HG02763 (cell line): ENCODE results near the gene DESI2.

Source experiments
- ATAC-seq: cut with Tn5 transposase; IDR thresholded peaks from one replicate; pipeline ENCODE4 v1.9.1; 2021; ENCODE audit warnings: mild to moderate bottlenecking, moderate library complexity; ENCODE audit not compliant: unreplicated experiment

DESI2 gene

GRCh38 chr1:244652623-244653438 is at the start of gene DESI2:
TSS of gene DESI2 (plus strand) at chr1:244653126. CDS start at chr1:244653314, 188 bp downstream.
- peak; percentile 96 for ATAC-seq

GRCh38 chr1:244603498-244603897 is 49.4 kb upstream of the DESI2 start:
- ATAC-seq: no peak

DNA sequence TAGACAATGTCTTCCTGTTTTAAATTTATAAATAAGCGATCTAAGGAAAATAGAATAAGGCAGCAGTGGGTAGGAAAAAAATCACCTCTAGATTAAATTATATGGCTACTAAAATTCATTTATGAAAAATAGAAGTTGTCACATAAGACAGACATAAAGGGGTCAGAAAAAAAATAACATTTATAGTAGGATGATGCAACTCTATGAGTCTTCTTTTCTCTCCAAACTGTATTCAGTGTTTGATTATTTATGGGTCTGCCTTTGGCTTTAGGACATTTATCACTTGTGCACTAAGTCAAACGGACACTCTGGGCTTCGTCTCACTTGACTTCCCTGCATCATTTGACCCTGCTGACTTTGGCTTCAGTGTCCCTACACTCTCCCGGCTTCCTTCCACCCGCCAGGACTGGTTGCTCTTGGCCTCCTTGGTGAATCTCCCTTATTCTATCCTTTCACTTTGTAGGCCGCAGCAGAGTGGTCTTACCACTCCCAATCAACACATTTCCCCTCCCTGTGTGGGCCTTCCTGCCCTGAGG is 47.0 kb upstream of the DESI2 start:
- ATAC-seq: no peak

GRCh38 chr1:244614113-244614836 is 38.7 kb upstream of the DESI2 start:
- ATAC-seq: no peak

- ATAC-seq: no peak
Observed at GRCh38 chr1:244614879-244615278, 38.0 kb upstream of the DESI2 start.

DNA sequence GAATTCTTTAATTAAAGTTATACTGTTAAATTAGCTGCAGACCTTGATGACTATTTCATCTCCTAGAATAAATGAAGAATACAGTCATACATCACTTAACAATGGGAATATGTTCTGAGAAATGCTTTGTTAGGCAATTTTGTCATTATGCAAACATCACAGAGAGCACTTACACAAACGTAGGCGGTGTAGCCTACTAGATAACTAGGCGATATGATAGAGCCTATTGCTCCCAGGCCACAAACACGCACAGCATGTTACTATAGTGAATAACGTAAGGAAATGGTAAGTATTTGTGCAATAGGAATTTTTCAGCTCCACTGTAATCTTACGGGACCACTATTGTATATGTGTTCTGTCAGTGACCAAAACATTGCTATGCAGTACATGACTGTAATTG is 37.6 kb upstream of the DESI2 start:
- ATAC-seq: no peak

GRCh38 chr1:244626709-244627108 is 26.2 kb upstream of the DESI2 start:
- ATAC-seq: no peak

GRCh38 chr1:244628789-244629188 is 24.1 kb upstream of the DESI2 start:
- no peak for ATAC-seq

DNA sequence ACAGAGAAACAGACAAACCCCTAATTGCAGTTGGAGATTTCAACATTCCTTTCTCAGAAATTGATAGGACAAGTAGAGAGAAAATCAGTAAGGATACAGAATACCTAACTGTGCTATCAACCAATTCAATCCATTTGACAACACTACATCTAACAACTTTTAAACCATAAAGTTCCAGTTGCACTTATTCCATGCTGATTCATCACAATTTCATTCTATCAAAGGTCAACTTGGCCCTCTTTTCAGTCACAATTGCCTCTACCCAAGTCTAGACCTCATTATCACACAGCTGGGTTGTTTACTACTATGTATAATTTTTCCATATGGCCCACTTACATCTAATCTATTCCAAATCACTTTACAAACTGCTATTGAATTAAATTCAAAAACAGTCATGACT is 19.8 kb upstream of the DESI2 start:
- ATAC-seq: no peak

GRCh38 chr1:244634546-244634945 is 18.4 kb upstream of the DESI2 start:
- no peak for ATAC-seq

DNA sequence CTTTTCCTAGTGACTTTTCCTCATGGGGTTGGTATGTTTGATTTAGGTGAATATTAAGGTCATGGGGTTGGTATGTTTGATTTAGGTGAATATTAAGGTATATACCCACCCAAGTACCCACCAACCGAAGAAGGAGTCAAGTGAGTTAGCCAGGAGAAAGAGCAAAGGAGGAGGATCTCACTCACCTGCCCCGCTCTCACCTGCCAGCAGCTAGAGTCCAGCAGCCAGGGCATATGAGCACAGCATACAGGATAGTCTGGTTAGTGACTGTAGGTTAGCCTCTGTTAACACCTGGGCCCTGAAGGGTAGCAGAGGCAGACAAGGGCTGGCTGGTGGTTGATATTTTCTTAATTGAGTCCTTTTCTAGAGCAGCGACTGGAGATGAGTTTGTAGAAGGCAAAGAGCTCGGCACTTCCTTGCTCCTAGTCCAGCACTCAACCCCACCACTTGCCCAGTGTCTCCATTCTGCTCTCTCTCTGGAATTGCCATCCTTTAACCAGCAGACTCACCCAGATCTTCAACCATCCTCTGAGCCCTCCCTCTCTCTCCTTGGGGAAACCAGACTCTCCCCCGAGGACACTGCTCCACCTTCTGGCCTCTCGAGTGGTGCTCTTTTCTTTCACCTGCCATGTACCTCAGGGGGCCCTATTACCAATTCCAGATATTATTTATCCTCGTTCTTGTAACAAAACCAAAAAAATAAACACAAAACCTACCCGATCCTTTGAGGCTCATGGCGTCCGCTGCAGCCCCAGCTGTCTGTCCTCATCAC is 16.3 kb upstream of the DESI2 start:
- no peak for ATAC-seq

GRCh38 chr1:244639561-244639960 is 13.4 kb upstream of the DESI2 start:
- ATAC-seq: no peak

DNA sequence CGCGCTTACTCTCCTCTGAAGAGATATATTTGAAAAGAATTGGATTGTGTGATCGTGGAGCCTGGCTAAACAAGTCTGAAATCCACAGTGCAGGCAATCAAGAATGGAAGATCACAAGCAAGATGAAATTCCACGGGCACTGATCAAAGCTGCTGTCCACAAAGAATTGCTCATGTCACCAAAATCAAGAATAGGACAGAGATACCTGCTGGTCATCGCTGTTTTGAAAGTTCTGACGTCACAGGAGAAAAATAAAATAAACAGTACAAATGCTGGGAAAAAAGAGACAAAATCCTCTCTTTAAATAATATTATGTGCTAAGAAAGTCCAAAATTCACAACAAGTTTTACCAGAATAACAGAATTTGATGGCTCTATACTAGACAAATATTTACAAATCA is 12.0 kb upstream of the DESI2 start:
- no peak for ATAC-seq

- ATAC-seq: no peak
Observed at GRCh38 chr1:244642526-244642925, 10.4 kb upstream of the DESI2 start.

- ATAC-seq: no peak
Observed at GRCh38 chr1:244642988-244643387, 9.9 kb upstream of the DESI2 start.

DNA sequence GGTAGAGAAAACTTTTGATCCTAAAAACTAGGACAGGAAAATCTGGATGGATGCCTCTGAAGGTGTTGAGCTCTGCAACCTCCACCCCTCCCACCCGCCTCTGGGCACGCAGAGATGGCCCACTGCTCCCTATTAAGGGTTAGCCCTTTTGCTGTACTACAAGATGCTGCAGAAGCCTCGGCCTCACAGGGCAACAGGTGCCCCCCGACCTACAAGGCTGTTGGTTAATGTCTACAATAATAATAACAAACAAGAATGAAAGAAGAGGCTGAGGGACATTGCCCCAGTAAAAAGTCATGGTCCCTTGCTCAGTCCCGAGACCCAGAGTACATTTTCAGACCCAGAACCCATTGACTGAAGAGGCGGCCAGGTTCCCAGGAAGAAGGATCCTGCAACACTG is 7.5 kb upstream of the DESI2 start:
- no peak for ATAC-seq

- no peak for ATAC-seq
Observed at GRCh38 chr1:244645890-244646289, 7.0 kb upstream of the DESI2 start.

DNA sequence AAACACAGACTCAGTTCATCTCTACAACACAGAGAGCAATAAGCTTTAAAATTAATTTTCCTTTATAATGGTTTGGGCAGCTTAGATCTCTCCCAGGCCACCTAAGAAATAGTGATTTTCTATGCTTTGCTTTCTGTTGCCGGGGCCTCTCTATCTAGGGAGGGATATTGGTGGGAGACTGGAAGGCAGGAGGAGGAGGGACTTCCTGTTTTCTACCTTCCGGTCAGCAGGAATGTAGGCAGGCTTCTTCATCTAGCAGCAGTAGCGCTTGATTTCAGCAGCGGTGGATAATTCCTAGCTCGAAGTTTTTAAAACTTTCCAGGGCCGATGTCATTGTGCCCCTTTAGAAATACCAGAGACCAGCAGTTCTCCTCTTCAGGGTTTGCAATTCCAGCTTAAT is 5.1 kb upstream of the DESI2 start:
- ATAC-seq: no peak

DNA sequence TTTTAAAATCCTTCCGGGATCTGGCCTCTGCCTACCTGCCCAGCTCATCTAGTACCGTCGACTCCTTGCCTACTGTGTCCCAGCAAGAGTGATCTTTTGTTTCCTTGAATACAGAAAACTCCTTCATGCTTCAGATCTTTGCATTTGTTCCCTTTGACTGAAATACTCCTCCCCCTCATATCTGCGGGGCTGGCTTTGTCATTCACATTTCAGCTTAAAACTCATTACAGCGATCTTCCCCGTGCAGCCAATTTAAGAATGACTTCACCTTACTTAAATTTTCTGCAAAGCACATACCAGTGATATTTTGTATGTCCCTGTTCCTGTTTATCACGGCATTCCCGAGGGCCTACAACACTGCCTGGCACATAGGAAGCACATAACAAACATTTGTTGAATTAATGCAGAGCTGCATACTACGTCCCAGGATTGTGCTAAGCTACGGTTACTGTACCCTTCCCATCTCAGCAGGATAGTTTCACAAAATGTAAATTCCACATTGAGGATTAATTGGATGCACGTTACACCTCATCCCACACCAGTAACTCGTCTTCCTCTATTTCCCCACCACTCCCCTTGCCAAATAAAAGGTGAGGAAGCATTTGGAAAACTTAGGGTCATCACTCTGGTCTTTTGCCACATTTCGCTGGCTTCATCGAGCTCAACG is 837 bp upstream of the DESI2 start:
- ATAC-seq: no peak

DNA sequence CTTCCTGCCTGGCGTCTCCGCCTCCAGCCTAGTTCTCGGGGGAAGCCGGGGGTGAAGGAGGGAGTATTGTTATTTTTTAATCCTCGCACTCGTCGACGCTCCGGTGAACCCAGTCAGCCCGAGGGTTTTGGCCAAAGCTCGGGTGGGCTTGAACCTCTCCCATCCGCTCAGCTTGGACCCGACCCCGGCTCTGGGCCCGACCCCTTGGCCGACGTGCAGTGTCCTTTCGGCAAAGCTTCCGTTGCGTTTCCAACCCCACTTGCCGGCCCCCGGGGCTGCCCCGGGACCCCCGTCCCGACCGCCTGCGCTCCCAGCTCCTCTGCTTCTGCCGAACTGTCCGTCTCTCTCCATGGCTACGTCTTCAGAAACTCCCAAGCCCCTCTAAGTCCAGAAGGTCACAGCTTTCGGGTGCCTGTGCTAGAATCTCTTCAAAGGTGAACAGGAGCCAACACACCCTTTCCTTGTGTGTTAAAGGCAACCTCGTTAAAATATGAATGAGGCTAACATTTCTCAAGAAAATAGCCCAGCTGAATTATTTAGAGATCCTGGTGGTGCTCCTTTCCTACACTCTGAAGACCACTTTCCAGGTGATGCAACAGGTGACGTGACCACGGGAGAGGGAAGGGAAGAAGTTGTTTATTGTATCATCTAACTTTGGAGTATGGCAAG is 647 bp downstream of the DESI2 start:
- no peak for ATAC-seq
